DND-41 (cell line): ENCODE results near the gene TGM4.
"Not testable (repeated sequence)": the region's sequence is repeated elsewhere in the genome, so short reads cannot be mapped to it uniquely, and the experiment has no call there.

Experiments
- ATAC-seq: fragments of 200-7000 bp; cut with Tn5 transposase; 3 replicates; pipeline ENCODE4 v1.9.1; 2021; ENCODE audit warnings: low read depth; ENCODE audit not compliant: insufficient read depth
- DNase-seq: peaks from one replicate; pipeline ENCODE4 v3.0.0-alpha.2; 2020
- H2AFZ ChIP-seq: 2 replicates; pipeline ENCODE4 v1.6.0; 2012; ENCODE audit warnings: low read depth, low read length
- H3K27ac ChIP-seq: 2 replicates; pipeline ENCODE4 v1.5.1; 2012; ENCODE audit warnings: low read length, inconsistent platforms
- H3K27me3 ChIP-seq: fragments of 200-600 bp; sonication (generic); 2 replicates; pipeline ENCODE4 v1.6.0; 2012; ENCODE audit warnings: low read length, mild to moderate bottlenecking, inconsistent platforms; ENCODE audit not compliant: insufficient read depth, poor library complexity
- H3K36me3 ChIP-seq: 2 replicates; pipeline ENCODE4 v1.5.1; 2012; ENCODE audit warnings: low read length, inconsistent platforms; ENCODE audit not compliant: insufficient read depth
- H3K4me1 ChIP-seq: 2 replicates; pipeline ENCODE4 v1.5.1; 2012; ENCODE audit warnings: mild to moderate bottlenecking, low read length; ENCODE audit not compliant: insufficient read depth
- H3K4me2 ChIP-seq: 2 replicates; pipeline ENCODE4 v1.6.0; 2012; ENCODE audit warnings: mild to moderate bottlenecking, moderate library complexity, low read length, inconsistent platforms; ENCODE audit not compliant: insufficient read depth
- H3K4me3 ChIP-seq, 2 experiments: fragments of 200-600 bp in 1 of 2; shearing (Covaris generic) in 1 of 2; 2 replicates each; pipeline ENCODE4 v1.5.1; 2012 to 2016; ENCODE audit warnings: inconsistent platforms in 2 of 2, low read length in 2 of 2, mild to moderate bottlenecking in 2 of 2, low read depth in 1 of 2, moderate library complexity in 1 of 2
- H3K79me2 ChIP-seq: 2 replicates; pipeline ENCODE4 v1.6.0; 2012; ENCODE audit warnings: low read length, inconsistent platforms; ENCODE audit not compliant: insufficient read depth
- H3K9ac ChIP-seq: 2 replicates; pipeline ENCODE4 v1.6.0; 2012; ENCODE audit warnings: low read depth, mild to moderate bottlenecking, inconsistent platforms, low read length, moderate library complexity
- H3K9me3 ChIP-seq: 2 replicates; pipeline ENCODE4 v1.5.1; 2012; ENCODE audit warnings: low read length, moderate library complexity, mild to moderate bottlenecking, inconsistent platforms; ENCODE audit not compliant: insufficient read depth, severe bottlenecking
- H4K20me1 ChIP-seq: 2 replicates; pipeline ENCODE4 v1.6.0; 2012; ENCODE audit warnings: low read length; ENCODE audit not compliant: insufficient read depth
- CTCF ChIP-seq: IDR thresholded peaks from 2 replicates; pipeline ENCODE4 v1.5.1; 2012; ENCODE audit warnings: borderline replicate concordance, low read length, moderate library complexity, mild to moderate bottlenecking; ENCODE audit not compliant: poor library complexity, severe bottlenecking; ENCODE audit errors: extremely low read depth
- EZH2 ChIP-seq: IDR thresholded peaks from 3 replicates; pipeline ENCODE4 v1.6.1; 2012; ENCODE audit warnings: borderline replicate concordance, low read depth, mild to moderate bottlenecking, moderate library complexity, low read length, inconsistent platforms; ENCODE audit not compliant: severe bottlenecking

The TGM4 gene

GRCh38 chr3:44848634-44849033, 25.8 kb upstream of the TGM4 start:
- TF ChIP-seq CTCF (no peak), EZH2 (no peak)
- ATAC-seq = no peak

GRCh38 chr3:44856663-44857062, 17.7 kb upstream of the TGM4 start:
- not testable (repeated sequence) for H3K4me1 ChIP-seq, H2AFZ ChIP-seq, H3K4me2 ChIP-seq, H3K9ac ChIP-seq, H3K27ac ChIP-seq, H3K79me2 ChIP-seq, H3K4me3 ChIP-seq, H4K20me1 ChIP-seq, H3K27me3 ChIP-seq, ATAC-seq, H3K9me3 ChIP-seq, DNase-seq
- peaks cover 54% of the 10 kb centered on the region for H3K36me3 ChIP-seq

More at GRCh38 chr3:44848634-44849033, 25.8 kb upstream of the TGM4 start:
- Histone ChIP-seq H3K9ac (no peak overlapping the region), H3K36me3 (peaks cover 95% of the 10 kb centered on the region), H3K4me1 (no peaks in the 10 kb centered on the region), H3K4me2 (no peak overlapping the region), H3K4me3 (no peak overlapping the region), H2AFZ (no peak overlapping the region), H4K20me1 (no peaks in the 10 kb centered on the region), H3K27me3 (no peaks in the 10 kb centered on the region), H3K27ac (no peak overlapping the region), H3K9me3 (no peaks in the 10 kb centered on the region), H3K79me2 (no peaks in the 10 kb centered on the region)
- no peak for DNase-seq

- Histone ChIP-seq H3K36me3 (peaks cover 21% of the 10 kb centered on the region; the same call in 1 of the 2 replicates), H3K27me3 (no peaks in the 10 kb centered on the region), H3K9me3 (no peaks in the 10 kb centered on the region), H4K20me1 (0 out of 2 replicates have a peak, but pooled peaks cover 4% of the 10 kb centered on the region), H2AFZ (no peak overlapping the region), H3K4me3 (no peak overlapping the region), H3K4me1 (peaks cover 35% of the 10 kb centered on the region), H3K4me2 (no peak overlapping the region), H3K79me2 (peaks cover 13% of the 10 kb centered on the region), H3K9ac (no peak overlapping the region), H3K27ac (no peak overlapping the region)
- TF ChIP-seq CTCF (no peak), EZH2 (no peak)
- no peak for DNase-seq
- ATAC-seq = no peak
Measured at GRCh38 chr3:44860117-44860516, 14.3 kb upstream of the TGM4 start.

GRCh38 chr3:44861412-44862225, 12.8 kb upstream of the TGM4 start, which contains the start of gene TMEM42:
Gene TMEM42 (plus strand): TSS chr3:44861912. CDS start chr3:44861925, 13 bp downstream.
- H2AFZ ChIP-seq = peak within 1 kb of the TSS; percentile 86
- H3K9ac ChIP-seq = peak within 1 kb of the TSS; percentile 70
- peaks cover 13% of the 10 kb centered on the region for H3K79me2 ChIP-seq
- no peaks in the 10 kb centered on the region for H3K27me3 ChIP-seq
- peak; percentile 85 for ATAC-seq
- H3K9me3 ChIP-seq = no peaks in the 10 kb centered on the region
- H3K36me3 ChIP-seq = peaks cover 14% of the 10 kb centered on the region; the same call in 1 of the 2 replicates
- peak within 1 kb of the TSS; percentile 46 to 83 for H3K4me3 ChIP-seq
- H3K4me1 ChIP-seq = peaks cover 50% of the 10 kb centered on the region
- TF ChIP-seq EZH2 (no peak), CTCF (no peak)
- peak within 1 kb of the TSS; percentile 81 for H3K4me2 ChIP-seq
- 0 out of 2 replicates have a peak, but pooled peaks cover 4% of the 10 kb centered on the region for H4K20me1 ChIP-seq
- H3K27ac ChIP-seq = peak within 1 kb of the TSS; percentile 78
- peak; percentile 90 for DNase-seq
